Activated CD4-positive, alpha-beta T cell treated with anti-CD3 and anti-CD28 coated beads, Interleukin-2, amount 10 ng/mL, durations not matched to agents 24 days and 14 days (primary cell): ENCODE results near the gene MTG1. TPM values are rescaled to one million over a fixed set of nuclear protein-coding genes. Genes with fewer than 3 reads are reported as not detected.
A peak's percentile ranks its signal among the peaks of the same experiment; 100 is the strongest.

Experiments
- DNase-seq: peaks from one replicate; pipeline ENCODE4 v3.0.0; 2022
- H3K27ac Mint-ChIP-seq: one replicate; pipeline ENCODE4 v1.8.0; 2022; ENCODE audit warnings: mild to moderate bottlenecking, mixed read lengths
- H3K27me3 Mint-ChIP-seq: one replicate; pipeline ENCODE4 v1.8.0; 2022; ENCODE audit warnings: mixed read lengths
- H3K36me3 Mint-ChIP-seq: one replicate; pipeline ENCODE4 v1.8.0; 2022; ENCODE audit warnings: low read depth, mild to moderate bottlenecking, mixed read lengths
- H3K4me1 Mint-ChIP-seq: one replicate; pipeline ENCODE4 v1.8.0; 2021; ENCODE audit warnings: mixed read lengths
- H3K4me3 Mint-ChIP-seq: one replicate; pipeline ENCODE4 v1.8.0; 2022; ENCODE audit warnings: mild to moderate bottlenecking, moderate library complexity, mixed read lengths
- H3K9me3 Mint-ChIP-seq: one replicate; pipeline ENCODE4 v1.8.0; 2021; ENCODE audit warnings: mixed read lengths
- intact Hi-C: fragments of 100-400 bp; cut with micrococcal nuclease; formaldehyde crosslinking; loops from one replicate; pipeline ENCODE4 v1.15.1; 2023
- total RNA-seq: library from RNA; stranded (reverse); gene quantifications from 2 replicates; pipeline ENCODE4 v1.2.3, GENCODE V29; 2022

The MTG1 gene, protein sequence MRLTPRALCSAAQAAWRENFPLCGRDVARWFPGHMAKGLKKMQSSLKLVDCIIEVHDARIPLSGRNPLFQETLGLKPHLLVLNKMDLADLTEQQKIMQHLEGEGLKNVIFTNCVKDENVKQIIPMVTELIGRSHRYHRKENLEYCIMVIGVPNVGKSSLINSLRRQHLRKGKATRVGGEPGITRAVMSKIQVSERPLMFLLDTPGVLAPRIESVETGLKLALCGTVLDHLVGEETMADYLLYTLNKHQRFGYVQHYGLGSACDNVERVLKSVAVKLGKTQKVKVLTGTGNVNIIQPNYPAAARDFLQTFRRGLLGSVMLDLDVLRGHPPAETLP
- 66.8 and 68.1 TPM in 2 replicates for total RNA-seq

DNA sequence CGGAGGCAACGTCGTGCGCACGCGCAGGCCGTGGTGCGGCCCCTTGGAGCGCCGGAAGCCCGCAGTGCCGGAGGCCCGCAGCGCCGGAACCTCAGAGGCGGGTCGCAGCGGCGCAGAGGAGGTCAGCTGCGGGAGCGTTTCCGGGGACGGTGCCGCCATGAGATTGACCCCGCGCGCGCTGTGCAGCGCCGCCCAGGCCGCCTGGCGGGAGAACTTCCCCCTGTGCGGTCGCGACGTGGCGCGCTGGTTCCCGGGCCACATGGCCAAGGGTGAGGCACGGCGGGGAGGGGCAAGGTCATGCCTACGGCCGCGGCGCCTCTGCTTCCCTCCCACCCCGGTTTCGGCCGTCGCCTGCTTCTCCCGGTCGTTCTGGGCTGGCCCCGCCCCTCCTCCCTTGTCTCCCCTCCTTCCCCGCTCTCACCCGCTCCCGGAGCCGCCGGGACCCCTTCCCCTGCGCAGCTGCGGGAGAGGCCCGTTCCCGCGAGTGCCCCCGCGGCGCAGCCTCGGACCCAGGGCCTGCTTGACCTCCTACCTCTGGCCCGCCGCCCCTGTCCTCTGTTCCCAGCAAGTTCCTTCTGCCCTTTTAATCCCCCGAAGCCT, at the start of gene MTG1:
Gene MTG1, plus strand, starts transcription at position 94 of the 600 bp plus-strand sequence. Its CDS starts 64 bp downstream, at position 158.
- intact Hi-C loops: loop anchor here (1.0 to 5.0 kb wide), 4 partner anchors 16 to 87 kb away; partner anchors contain the start of genes TUBGCP2 and ZNF511
- H3K36me3 Mint-ChIP-seq: peaks cover 37% of the 10 kb centered on the region

DNA sequence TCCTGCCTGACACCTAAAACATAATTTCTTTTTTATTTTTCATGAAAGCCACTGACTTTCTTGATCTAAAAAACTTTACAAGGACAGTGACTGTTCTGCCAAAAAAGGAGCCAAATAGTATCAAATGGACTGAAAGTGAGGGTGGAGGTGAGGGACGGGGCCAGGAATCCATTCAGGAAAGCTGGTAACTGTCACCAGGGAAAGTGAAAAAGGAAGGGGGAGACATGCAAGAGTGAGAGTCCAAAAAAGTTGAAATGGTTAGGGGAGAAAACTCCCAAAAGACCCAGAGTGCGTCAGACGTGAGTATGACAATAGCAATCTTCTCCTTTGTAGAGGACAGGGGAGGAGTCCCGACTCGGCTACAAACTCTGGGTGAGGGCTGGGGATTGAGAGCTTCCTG, 49.7 kb upstream of the MTG1 start:
- DNase-seq: no peak
- Mint-ChIP-seq H3K4me3 (no peak overlapping the region), H3K36me3 (no peaks in the 10 kb centered on the region)

More for the DNA sequence above, at the start of gene MTG1:
- peak within 1 kb of the TSS; percentile 97 for H3K4me3 Mint-ChIP-seq
- H3K27me3 Mint-ChIP-seq: no peaks in the 10 kb centered on the region
- no peaks in the 10 kb centered on the region for H3K9me3 Mint-ChIP-seq
- peak; percentile 99 for DNase-seq
- H3K27ac Mint-ChIP-seq: peak within 1 kb of the TSS; percentile 98
- H3K4me1 Mint-ChIP-seq: peaks cover 37% of the 10 kb centered on the region

DNA sequence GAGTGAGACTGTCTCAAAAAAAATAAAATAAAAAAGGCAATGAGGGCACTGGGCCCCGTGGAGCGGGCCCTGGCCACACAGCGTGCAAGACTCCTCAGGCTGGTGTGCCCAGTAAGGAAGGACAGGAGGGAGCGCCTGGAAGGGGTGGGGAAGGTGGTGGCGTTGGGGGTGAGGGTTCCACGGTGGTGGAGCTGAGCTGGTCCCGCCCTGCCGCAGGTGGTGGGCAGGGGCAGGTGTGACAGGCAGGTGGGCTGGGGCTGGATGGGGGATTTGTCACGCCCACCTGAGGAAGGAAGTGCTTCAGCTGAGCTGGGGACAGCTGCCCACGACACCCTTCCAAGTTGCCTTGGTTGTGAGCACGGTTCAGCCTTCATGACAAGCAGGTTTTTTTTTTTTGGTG, 47.5 kb upstream of the MTG1 start:
- Mint-ChIP-seq H3K9me3 (no peaks in the 10 kb centered on the region), H3K36me3 (no peaks in the 10 kb centered on the region), H3K4me3 (no peak overlapping the region), H3K27ac (no peak overlapping the region), H3K4me1 (peaks cover 3% of the 10 kb centered on the region), H3K27me3 (peaks cover 18% of the 10 kb centered on the region)
- no peak for DNase-seq
- intact Hi-C loops: no loop called here

More for the DNA sequence above, 49.7 kb upstream of the MTG1 start:
- intact Hi-C loops: no loop called here
- no peaks in the 10 kb centered on the region for H3K9me3 Mint-ChIP-seq
- H3K27ac Mint-ChIP-seq: no peak overlapping the region
- peaks cover 18% of the 10 kb centered on the region for H3K27me3 Mint-ChIP-seq
- peaks cover 3% of the 10 kb centered on the region for H3K4me1 Mint-ChIP-seq

DNA sequence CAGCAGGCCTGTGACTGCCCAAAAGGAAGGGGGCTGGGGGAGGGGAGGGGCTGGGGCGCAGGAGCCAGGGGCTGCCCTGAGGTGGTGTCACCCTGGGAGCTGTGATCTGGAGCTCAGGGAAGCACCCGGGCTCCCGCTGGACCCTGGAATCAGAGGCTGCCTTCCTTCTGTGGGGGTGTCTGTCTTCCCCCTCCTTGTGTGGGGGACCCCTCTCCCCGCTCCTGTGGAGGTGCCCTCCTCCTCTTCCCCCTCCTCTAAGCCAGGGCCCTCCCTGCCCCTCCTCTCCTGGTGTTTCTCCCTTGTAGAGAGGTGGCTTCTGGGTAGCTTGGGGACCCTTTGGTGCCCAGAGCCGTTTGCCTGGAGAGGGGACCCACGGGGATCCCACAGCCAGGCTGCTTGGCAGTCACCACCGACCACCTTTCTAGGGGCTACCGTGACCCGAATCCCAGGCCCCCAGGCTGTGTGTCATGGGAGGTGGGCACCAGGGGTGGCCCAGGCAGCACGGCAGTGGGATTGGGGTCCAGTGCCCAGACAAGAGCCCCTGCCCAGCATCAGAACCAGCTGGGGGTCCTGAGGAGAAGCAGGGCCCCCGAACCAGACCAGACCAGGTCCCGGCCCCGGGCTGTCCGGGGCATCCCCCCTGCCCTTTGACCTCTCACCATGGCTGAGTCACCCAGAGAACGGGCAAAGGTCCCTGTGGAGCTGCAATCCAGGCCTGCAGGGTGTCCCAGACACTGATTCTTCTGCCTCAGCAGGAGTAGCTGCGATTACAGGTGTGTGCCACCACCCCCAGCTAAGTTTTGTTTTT, 46.0 kb upstream of the MTG1 start:
- H3K27me3 Mint-ChIP-seq: peaks cover 12% of the 10 kb centered on the region
- intact Hi-C loops: no loop called here
- H3K36me3 Mint-ChIP-seq: no peaks in the 10 kb centered on the region
- DNase-seq: no peak
- H3K4me1 Mint-ChIP-seq: peaks cover 3% of the 10 kb centered on the region
- no peak overlapping the region for H3K4me3 Mint-ChIP-seq
- H3K27ac Mint-ChIP-seq: no peak overlapping the region
- no peaks in the 10 kb centered on the region for H3K9me3 Mint-ChIP-seq

DNA sequence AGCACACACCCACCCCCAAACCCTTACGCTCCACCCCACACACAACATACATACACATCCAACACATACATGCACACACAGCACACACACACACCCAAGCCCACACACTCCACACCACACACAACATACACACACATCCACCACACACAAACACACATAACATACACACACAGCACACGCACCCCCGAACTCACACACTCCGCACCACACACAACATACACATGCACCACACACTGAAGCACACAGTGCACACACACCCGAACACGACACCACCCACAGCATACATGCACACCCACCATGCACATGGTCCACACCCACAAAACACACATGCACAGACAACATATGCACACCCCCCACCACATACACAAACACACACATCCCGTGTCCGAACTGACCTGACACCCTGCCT, 44.8 kb upstream of the MTG1 start:
- intact Hi-C loops: no loop called here
- no peak for DNase-seq
- Mint-ChIP-seq H3K36me3 (no peaks in the 10 kb centered on the region), H3K9me3 (no peaks in the 10 kb centered on the region), H3K4me1 (no peaks in the 10 kb centered on the region), H3K4me3 (no peak overlapping the region), H3K27ac (no peak overlapping the region), H3K27me3 (peaks cover 8% of the 10 kb centered on the region)

DNA sequence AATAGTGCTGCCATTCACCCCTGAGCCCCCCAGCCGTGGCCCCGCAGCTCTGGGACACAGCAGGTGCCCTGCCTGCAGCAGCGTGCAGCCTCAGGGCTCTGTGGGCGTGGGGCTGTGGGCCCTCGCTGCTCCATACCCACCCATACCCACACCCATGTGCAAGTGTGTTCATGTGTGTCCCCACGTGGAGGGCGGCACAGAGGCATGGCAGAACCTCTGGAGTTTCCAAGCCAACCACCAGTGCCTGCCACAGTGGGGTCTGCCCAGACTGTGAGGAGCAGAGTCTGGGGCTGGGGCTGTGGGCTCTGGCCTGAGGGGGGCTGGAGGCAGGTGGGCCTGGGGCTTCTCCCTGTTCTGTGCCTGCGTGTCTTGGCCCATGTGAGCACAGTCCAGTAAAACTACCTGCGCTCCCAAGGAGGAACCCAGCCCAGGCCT, 44.4 kb upstream of the MTG1 start:
- DNase-seq: no peak
- no peaks in the 10 kb centered on the region for H3K9me3 Mint-ChIP-seq
- H3K4me1 Mint-ChIP-seq: no peaks in the 10 kb centered on the region
- H3K27me3 Mint-ChIP-seq: peaks cover 8% of the 10 kb centered on the region
- no peak overlapping the region for H3K27ac Mint-ChIP-seq
- no peak overlapping the region for H3K4me3 Mint-ChIP-seq
- intact Hi-C loops: no loop called here
- no peaks in the 10 kb centered on the region for H3K36me3 Mint-ChIP-seq

DNA sequence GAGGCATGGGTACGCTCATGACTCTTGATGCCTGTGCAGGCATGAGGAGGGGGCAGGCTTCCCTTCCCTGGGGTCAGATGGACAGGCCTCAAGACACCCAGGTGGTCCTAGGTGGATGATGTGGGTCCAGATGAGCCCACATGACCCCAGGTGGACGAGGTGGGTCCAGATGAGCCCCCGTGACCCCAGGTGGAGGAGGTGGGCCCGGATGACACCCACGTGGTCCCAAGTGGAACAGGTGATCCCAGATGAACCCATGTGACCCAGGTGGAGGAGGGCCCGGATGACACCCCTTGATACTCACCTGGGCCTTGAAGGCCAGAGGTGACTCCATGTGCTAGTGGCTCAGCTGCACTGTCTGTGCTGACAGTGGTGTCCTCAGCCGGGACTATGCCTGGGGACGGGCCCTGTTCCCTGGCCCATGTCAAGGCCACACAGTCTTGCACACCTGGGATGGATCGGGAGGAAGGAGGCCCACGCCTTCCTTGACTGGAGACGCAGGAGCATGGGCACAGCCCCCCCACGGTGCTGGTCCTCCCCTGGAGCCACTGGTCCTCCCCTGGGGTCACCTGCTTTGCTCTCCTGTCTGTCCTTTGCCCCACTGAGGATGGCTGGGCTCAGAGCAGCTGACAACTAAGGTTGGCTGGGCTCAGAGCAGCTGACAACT, 43.5 kb upstream of the MTG1 start:
- Mint-ChIP-seq H3K27ac (no peak overlapping the region), H3K36me3 (no peaks in the 10 kb centered on the region), H3K4me1 (no peaks in the 10 kb centered on the region), H3K9me3 (no peaks in the 10 kb centered on the region), H3K4me3 (no peak overlapping the region), H3K27me3 (peaks cover 4% of the 10 kb centered on the region)
- intact Hi-C loops: no loop called here
- no peak for DNase-seq

DNA sequence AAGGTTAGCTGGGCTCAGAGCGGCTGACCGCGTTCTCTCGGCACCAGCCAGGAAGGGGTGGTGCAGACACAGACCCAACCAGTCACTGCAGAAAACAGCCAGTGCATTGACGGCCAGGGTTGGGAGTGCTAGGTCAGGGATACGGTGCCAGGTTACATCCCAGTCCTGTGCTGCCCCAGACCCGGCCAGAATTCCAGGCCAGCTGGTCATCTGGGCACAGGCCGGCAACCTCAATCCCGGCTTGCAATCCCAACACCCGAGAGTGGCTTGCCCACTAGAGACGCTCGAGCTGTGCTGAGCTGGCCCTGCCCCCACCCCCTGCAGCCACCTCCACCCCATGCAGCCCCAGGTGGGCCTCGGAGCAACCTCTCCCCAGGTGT, 43.0 kb upstream of the MTG1 start:
- Mint-ChIP-seq H3K36me3 (no peaks in the 10 kb centered on the region), H3K9me3 (no peaks in the 10 kb centered on the region), H3K4me1 (no peaks in the 10 kb centered on the region), H3K27ac (no peak overlapping the region), H3K27me3 (no peaks in the 10 kb centered on the region), H3K4me3 (no peak overlapping the region)
- no peak for DNase-seq
- intact Hi-C loops: no loop called here

DNA sequence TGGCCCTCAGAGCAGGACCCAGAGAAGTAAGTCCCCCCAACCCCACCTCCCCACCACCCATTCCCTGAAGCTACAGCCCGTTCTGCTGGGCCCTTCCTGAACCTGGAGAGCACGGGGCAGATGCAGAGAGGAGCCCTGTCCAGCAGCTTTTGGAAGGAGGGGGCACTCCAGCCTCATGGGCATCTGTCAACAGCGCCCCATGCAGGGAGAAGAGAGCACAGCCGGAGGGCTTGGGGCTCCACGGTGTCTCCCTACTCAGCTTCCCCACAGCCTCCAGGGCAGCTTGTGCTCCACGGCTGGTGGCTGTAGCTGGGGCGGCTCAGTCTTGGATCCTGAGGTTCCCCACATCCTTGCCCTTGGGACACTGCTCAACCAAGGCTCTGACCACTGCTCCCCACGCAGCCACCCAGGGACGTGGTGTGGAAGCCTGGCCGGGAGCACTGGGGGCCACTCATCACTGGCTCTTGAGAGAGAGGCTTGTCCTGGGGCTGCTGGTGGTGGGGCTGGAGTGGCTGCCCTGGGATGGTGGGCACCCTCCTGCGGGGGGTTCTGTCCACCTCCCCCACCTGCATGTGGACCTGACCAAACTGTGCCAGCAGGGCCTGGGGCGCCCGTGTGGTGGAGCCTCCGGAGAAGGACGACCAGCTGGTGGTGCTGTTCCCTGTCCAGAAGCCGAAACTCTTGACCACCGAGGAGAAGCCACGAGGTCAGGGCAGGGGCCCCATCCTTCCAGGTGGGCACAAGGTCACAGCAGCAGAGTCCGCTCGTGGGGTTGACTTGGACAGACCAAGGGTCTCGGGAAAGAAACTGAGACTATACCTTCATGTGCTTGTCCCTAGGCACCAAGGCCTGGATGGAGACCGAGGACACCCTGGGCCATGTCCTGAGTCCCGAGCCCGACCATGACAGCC, 42.3 kb upstream of the MTG1 start:
- intact Hi-C loops: no loop called here
- Mint-ChIP-seq H3K4me1 (no peaks in the 10 kb centered on the region), H3K36me3 (peaks cover 3% of the 10 kb centered on the region), H3K27me3 (no peaks in the 10 kb centered on the region), H3K27ac (no peak overlapping the region), H3K9me3 (no peaks in the 10 kb centered on the region), H3K4me3 (no peak overlapping the region)
- DNase-seq: no peak

DNA sequence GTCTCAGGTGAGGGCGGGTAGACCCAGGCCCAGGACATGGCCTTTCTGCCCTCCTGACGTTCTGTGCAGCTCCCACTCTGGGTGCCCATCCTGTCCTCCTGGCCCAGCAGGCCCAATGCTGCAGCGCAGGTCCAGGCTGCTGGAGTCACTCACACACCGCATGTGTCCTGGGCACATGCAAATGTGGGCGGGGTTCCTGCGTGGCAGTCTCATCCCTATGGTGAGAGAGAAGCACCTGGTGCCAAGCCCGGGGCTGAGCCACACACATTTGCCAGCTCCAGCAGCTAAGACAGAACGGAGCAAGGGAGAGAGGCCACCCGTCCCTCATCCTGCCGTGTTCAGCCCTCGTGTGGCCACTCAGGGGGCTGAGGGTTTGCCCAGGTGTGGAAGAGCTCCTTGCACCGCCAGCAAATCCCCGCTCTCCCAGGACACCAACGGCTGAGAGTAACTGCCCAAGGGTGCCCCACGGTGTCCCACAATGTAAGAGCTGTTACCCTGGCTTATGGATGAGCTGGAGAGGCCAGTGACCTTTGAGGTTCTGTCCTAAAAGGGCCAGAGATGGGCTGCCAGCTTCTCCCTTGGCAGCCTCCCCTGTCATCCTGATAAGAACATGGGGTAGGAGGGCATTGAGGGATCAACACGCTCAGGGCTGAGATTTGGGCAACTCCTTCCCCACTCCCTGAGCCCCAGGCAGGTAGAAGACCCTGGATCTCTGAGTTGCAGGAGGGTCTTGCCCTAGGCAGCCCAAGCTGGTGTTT, 40.6 kb upstream of the MTG1 start:
- Mint-ChIP-seq H3K9me3 (no peaks in the 10 kb centered on the region), H3K36me3 (peaks cover 3% of the 10 kb centered on the region)

DNA sequence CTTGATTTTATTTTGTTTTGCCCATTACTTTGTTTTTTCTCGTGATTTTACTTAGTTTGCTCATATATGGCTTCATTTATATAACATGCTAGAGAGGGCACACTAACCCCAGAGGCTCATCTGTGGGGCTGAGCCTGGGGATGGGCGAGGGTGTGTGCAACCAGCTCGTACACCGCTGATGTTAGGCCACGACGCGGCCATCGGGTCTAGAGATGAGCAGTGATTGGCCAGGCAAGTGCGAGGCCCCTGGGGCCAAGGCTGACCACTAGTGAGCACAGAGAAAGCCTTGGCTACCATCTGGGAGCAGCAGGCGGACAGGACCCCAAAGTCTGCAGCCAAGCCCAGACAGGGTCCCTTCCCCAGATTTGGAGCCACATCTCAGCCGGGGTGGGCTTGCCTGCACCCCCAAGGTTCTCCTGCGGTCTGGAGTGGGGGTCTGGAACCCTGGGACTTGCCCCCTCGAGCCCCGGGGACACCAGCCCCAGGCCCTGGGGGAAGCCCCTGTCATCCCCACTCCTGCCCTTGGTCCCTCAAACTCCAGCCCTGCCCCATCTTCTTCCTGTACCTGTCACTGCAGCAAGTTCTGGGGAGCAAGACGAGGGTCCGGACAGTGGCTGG, 39.9 kb upstream of the MTG1 start:
- intact Hi-C loops: no loop called here
- Mint-ChIP-seq H3K27me3 (no peaks in the 10 kb centered on the region), H3K27ac (no peak overlapping the region), H3K36me3 (peaks cover 3% of the 10 kb centered on the region), H3K9me3 (no peaks in the 10 kb centered on the region), H3K4me1 (no peaks in the 10 kb centered on the region), H3K4me3 (no peak overlapping the region)
- DNase-seq: no peak

More for the DNA sequence above, 40.6 kb upstream of the MTG1 start:
- intact Hi-C loops: no loop called here
- no peak for DNase-seq
- Mint-ChIP-seq H3K4me3 (no peak overlapping the region), H3K27me3 (no peaks in the 10 kb centered on the region), H3K4me1 (no peaks in the 10 kb centered on the region), H3K27ac (no peak overlapping the region)

DNA sequence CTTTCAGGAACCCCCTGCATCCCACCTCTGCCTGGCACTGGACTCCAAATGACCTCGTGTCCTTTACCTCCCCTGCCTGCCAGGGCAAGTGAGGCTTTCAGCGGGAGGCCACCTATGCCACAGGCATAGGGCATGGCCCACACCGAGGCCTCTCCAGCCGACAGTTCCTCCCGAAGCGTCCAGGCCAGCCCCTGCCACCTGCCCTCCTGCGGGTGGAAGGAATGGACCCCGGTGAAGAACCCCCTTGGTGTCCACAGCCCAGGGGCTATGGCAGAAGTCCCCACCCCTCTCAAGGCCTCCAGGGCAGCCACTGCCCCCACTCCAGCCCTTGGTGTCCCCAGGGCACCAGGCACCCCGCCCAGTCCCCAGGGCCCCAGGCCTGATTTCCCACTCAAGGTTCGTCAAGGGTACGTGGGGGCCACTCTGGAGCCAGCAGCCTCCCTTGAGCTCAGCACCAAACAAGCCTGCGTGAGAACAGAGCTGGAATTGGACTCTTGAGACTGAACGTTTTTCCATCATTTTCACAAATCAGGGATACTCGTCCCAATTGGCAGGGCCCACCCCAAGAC, 39.2 kb upstream of the MTG1 start:
- H3K36me3 Mint-ChIP-seq: peaks cover 3% of the 10 kb centered on the region
- no peak overlapping the region for H3K4me3 Mint-ChIP-seq
- H3K4me1 Mint-ChIP-seq: no peaks in the 10 kb centered on the region
- no peaks in the 10 kb centered on the region for H3K27me3 Mint-ChIP-seq
- DNase-seq: no peak
- no peaks in the 10 kb centered on the region for H3K9me3 Mint-ChIP-seq
- H3K27ac Mint-ChIP-seq: no peak overlapping the region
- intact Hi-C loops: loop anchor here (5.0 kb wide), 1 partner anchor 77 kb away; the partner anchor contains the start of gene ADAM8
